ENCODE results near the gene MCM6.
"Not testable (repeated sequence)": the region's sequence is repeated elsewhere in the genome, so short reads cannot be mapped to it uniquely, and the experiment has no call there.

Gene MCM6

GRCh38 chr2:135799738-135800137, 76.5 kb downstream of the MCM6 start:
- DNase-seq (ENCODE audit: low spot score in 2 of 2), result no peak
- H3K4me1 ChIP-seq, result no peaks in the 10 kb centered on the region
- in situ Hi-C loops (cut with MboI; ENCODE audit: low sequenced_read_pairs), result loop anchor here (10.0 kb wide), 1 partner anchor 815 kb away; no protein-coding TSS in a partner anchor

GRCh38 chr2:135798762-135799161, 77.5 kb downstream of the MCM6 start:
- in situ Hi-C loops (cut with MboI; ENCODE audit: low sequenced_read_pairs), result loop anchor here (10.0 kb wide), 1 partner anchor 814 kb away; no protein-coding TSS in a partner anchor
- H3K27me3 ChIP-seq (ENCODE audit: low read depth), result no peaks in the 10 kb centered on the region
- peaks cover 3% of the 10 kb centered on the region for H3K9me3 ChIP-seq
- H3K36me3 ChIP-seq (replicated peaks), result no peaks in the 10 kb centered on the region
- no peaks in the 10 kb centered on the region for H3K4me1 ChIP-seq
- no peak for DNase-seq (ENCODE audit: low spot score in 2 of 2)
- H3K4me3 ChIP-seq, result no peak overlapping the region

More at GRCh38 chr2:135799738-135800137, 76.5 kb downstream of the MCM6 start:
- Histone ChIP-seq H3K27me3 (ENCODE audit: low read depth) (no peaks in the 10 kb centered on the region), H3K9me3 (peaks cover 3% of the 10 kb centered on the region), H3K4me3 (no peak overlapping the region), H3K36me3 (replicated peaks) (no peaks in the 10 kb centered on the region)

GRCh38 chr2:135798275-135798705, 78.0 kb downstream of the MCM6 start:
- Histone ChIP-seq H3K36me3 (replicated peaks) (no peaks in the 10 kb centered on the region), H3K27me3 (ENCODE audit: low read depth) (no peaks in the 10 kb centered on the region), H3K9me3 (peaks cover 3% of the 10 kb centered on the region), H3K4me3 (no peak overlapping the region), H3K4me1 (no peaks in the 10 kb centered on the region)
- in situ Hi-C loops (cut with MboI; ENCODE audit: low sequenced_read_pairs), result loop anchor here (10.0 kb wide), 1 partner anchor 813 kb away; no protein-coding TSS in a partner anchor
- no peak for DNase-seq (ENCODE audit: low spot score in 2 of 2)

- in situ Hi-C loops (cut with MboI; ENCODE audit: low sequenced_read_pairs), result loop anchor here (10.0 kb wide), 1 partner anchor 813 kb away; no protein-coding TSS in a partner anchor
- Histone ChIP-seq H3K9me3 (peaks cover 3% of the 10 kb centered on the region), H3K4me3 (no peak overlapping the region), H3K4me1 (no peaks in the 10 kb centered on the region), H3K27me3 (ENCODE audit: low read depth) (no peaks in the 10 kb centered on the region), H3K36me3 (replicated peaks) (no peaks in the 10 kb centered on the region)
- DNase-seq (ENCODE audit: low spot score in 2 of 2), result peak; percentile 82 to 89
These were observed 78.6 kb downstream of the MCM6 start for GRCh38 chr2:135797497-135798274.

- H3K9me3 ChIP-seq, result no peaks in the 10 kb centered on the region; the same call in none of the 2 replicates
- in situ Hi-C loops (cut with MboI; ENCODE audit: low sequenced_read_pairs), result loop anchor here (10.0 kb wide), 1 partner anchor 812 kb away; no protein-coding TSS in a partner anchor
These were observed 79.6 kb downstream of the MCM6 start for GRCh38 chr2:135796606-135797005.

GRCh38 chr2:135795641-135796040, 80.6 kb downstream of the MCM6 start:
- H3K4me1 ChIP-seq; H3K4me3 ChIP-seq; H3K36me3 ChIP-seq (replicated peaks); H3K27me3 ChIP-seq (ENCODE audit: low read depth); H3K9me3 ChIP-seq: not testable (repeated sequence)
- DNase-seq (ENCODE audit: low spot score in 2 of 2), result peak in 1 of 2 experiments; percentile 26
- in situ Hi-C loops (cut with MboI; ENCODE audit: low sequenced_read_pairs), result loop anchor here (10.0 kb wide), 1 partner anchor 811 kb away; no protein-coding TSS in a partner anchor

More at GRCh38 chr2:135796606-135797005, 79.6 kb downstream of the MCM6 start:
- Histone ChIP-seq H3K4me3 (no peak overlapping the region), H3K4me1 (no peaks in the 10 kb centered on the region), H3K36me3 (replicated peaks) (no peaks in the 10 kb centered on the region), H3K27me3 (ENCODE audit: low read depth) (no peaks in the 10 kb centered on the region)
- no peak for DNase-seq (ENCODE audit: low spot score in 2 of 2)

- H3K27me3 ChIP-seq (ENCODE audit: low read depth), result no peaks in the 10 kb centered on the region
- no peaks in the 10 kb centered on the region for H3K36me3 ChIP-seq (replicated peaks)
- no peak overlapping the region for H3K4me3 ChIP-seq
- no peaks in the 10 kb centered on the region for H3K4me1 ChIP-seq
- in situ Hi-C loops (cut with MboI; ENCODE audit: low sequenced_read_pairs), result loop anchor here (10.0 kb wide), 1 partner anchor 808 kb away; no protein-coding TSS in a partner anchor
- no peaks in the 10 kb centered on the region for H3K9me3 ChIP-seq
- no peak for DNase-seq (ENCODE audit: low spot score in 2 of 2)
These were observed 83.7 kb downstream of the MCM6 start for GRCh38 chr2:135792401-135793150.

- DNase-seq (ENCODE audit: low spot score in 2 of 2), result no peak
- H3K36me3 ChIP-seq (replicated peaks), result no peaks in the 10 kb centered on the region
These were observed 84.6 kb downstream of the MCM6 start for GRCh38 chr2:135791418-135792190.

GRCh38 chr2:135790423-135790822, 85.8 kb downstream of the MCM6 start:
- in situ Hi-C loops (cut with MboI; ENCODE audit: low sequenced_read_pairs), result loop anchor here (10.0 kb wide), 1 partner anchor 806 kb away; no protein-coding TSS in a partner anchor
- Histone ChIP-seq H3K4me3 (no peak overlapping the region), H3K27me3 (ENCODE audit: low read depth) (no peaks in the 10 kb centered on the region), H3K4me1 (no peaks in the 10 kb centered on the region), H3K9me3 (no peaks in the 10 kb centered on the region), H3K36me3 (replicated peaks) (no peaks in the 10 kb centered on the region)
- no peak for DNase-seq (ENCODE audit: low spot score in 2 of 2)

More at GRCh38 chr2:135791418-135792190, 84.6 kb downstream of the MCM6 start:
- Histone ChIP-seq H3K9me3 (no peaks in the 10 kb centered on the region), H3K27me3 (ENCODE audit: low read depth) (no peaks in the 10 kb centered on the region), H3K4me3 (no peak overlapping the region), H3K4me1 (no peaks in the 10 kb centered on the region)
- in situ Hi-C loops (cut with MboI; ENCODE audit: low sequenced_read_pairs), result loop anchor here (10.0 kb wide), 1 partner anchor 807 kb away; no protein-coding TSS in a partner anchor
